Measurements from ENCODE around the gene PTPRE. TPM values are rescaled to one million over a fixed set of nuclear protein-coding genes. Genes with fewer than 3 reads are reported as not detected.

Gene PTPRE
- total RNA-seq, 1 experiment from 2014 or later: 12.3 TPM

DNA sequence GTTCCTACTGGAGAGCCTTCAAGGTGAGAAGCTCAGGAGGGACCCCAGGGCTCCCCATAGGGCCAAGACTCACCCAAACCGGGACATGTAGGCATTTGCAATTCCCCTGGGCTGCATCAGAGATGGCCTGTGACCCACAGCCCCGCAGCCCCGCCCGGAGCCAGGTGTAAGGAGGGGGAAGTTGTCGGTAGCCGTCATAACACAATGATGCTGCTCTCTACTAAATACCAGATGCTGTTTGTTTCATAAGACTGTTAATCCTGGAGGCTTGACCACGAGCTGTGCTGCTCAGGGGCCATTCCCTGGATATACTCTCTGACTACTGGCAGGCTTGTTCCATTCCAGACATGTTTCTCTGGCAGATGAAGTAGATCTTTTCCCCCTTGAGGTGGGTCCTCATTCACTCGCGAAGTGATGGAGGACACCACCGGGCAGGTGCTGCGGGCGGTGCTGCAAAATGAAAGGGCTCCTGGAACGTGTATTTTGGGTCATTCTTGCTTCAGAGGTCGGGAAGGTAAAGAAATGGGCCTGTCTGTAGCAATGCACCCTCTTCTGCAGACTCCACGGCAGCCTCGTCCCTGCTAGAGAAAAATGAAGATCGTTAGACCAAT is 158.2 kb downstream of the PTPRE start:
- no TSS peak for BruUV-seq (replicated peaks)
- Histone ChIP-seq H4K20me1 (ENCODE audit: insufficient read depth) (no peaks in the 10 kb centered on the region), H3K27ac (ENCODE audit: low read depth, low read length) (no peak overlapping the region), H2AFZ (ENCODE audit: low read depth, low read length, poor library complexity, severe bottlenecking) (no peak overlapping the region), H3K9ac (ENCODE audit: low read length) (no peak overlapping the region), H3K4me1 (ENCODE audit: control insufficient read depth in 1 of 2, insufficient read depth in 2 of 2, low read length in 2 of 2) (peaks cover 0 to 6% of the 10 kb centered on the region in 2 experiments; a peak in 1 of 4 replicates), H3K4me2 (ENCODE audit: low read length) (no peak overlapping the region), H3K79me2 (ENCODE audit: insufficient read depth, low read length) (no peaks in the 10 kb centered on the region), H3K36me3 (ENCODE audit: control insufficient read depth in 1 of 2, insufficient read depth in 2 of 2, low read length in 2 of 2) (no peaks in the 10 kb centered on the region; a peak in 1 of 4 replicates), H3K9me2 (ENCODE audit: insufficient read depth) (no peaks in the 10 kb centered on the region), H3K4me3 (replicated peaks in 1 of 2; ENCODE audit: low read depth in 1 of 2, low read length in 2 of 2) (no peak overlapping the region), H3K27me3 (ENCODE audit: insufficient read depth, low read length) (no peaks in the 10 kb centered on the region), H3K9me3 (ENCODE audit: control insufficient read depth in 1 of 2, insufficient read depth in 1 of 2, low read depth in 1 of 2, low read length in 2 of 2) (no peaks in the 10 kb centered on the region)
- TF ChIP-seq, protein P1, sequence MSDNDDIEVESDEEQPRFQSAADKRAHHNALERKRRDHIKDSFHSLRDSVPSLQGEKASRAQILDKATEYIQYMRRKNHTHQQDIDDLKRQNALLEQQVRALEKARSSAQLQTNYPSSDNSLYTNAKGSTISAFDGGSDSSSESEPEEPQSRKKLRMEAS (IDR thresholded peaks at IDR 0.05): no peak
- TF ChIP-seq, protein P2, sequence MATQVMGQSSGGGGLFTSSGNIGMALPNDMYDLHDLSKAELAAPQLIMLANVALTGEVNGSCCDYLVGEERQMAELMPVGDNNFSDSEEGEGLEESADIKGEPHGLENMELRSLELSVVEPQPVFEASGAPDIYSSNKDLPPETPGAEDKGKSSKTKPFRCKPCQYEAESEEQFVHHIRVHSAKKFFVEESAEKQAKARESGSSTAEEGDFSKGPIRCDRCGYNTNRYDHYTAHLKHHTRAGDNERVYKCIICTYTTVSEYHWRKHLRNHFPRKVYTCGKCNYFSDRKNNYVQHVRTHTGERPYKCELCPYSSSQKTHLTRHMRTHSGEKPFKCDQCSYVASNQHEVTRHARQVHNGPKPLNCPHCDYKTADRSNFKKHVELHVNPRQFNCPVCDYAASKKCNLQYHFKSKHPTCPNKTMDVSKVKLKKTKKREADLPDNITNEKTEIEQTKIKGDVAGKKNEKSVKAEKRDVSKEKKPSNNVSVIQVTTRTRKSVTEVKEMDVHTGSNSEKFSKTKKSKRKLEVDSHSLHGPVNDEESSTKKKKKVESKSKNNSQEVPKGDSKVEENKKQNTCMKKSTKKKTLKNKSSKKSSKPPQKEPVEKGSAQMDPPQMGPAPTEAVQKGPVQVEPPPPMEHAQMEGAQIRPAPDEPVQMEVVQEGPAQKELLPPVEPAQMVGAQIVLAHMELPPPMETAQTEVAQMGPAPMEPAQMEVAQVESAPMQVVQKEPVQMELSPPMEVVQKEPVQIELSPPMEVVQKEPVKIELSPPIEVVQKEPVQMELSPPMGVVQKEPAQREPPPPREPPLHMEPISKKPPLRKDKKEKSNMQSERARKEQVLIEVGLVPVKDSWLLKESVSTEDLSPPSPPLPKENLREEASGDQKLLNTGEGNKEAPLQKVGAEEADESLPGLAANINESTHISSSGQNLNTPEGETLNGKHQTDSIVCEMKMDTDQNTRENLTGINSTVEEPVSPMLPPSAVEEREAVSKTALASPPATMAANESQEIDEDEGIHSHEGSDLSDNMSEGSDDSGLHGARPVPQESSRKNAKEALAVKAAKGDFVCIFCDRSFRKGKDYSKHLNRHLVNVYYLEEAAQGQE (IDR thresholded peaks at IDR 0.05; ENCODE audit: low read depth): no peak
- TF ChIP-seq ZFX (IDR thresholded peaks at IDR 0.05) (no peak), SP1 (IDR thresholded peaks at IDR 0.05; ENCODE audit: low read depth) (no peak), SIN3A (IDR thresholded peaks at IDR 0.05; ENCODE audit: low read depth) (no peak)
- ChIA-PET CTCF (interaction anchor here (1.7 kb wide), 1 partner anchor 158 kb away, joined by 4 read pairs; the partner anchor contains the start of gene PTPRE), RAD21 (ENCODE audit: low non-redundant PET in 1 of 2, low total read pairs in 2 of 2, uncharacterized antibody in 2 of 2, unreplicated experiment in 2 of 2) (no interaction called here), POLR2A (no interaction called here)
- intact Hi-C loops (cut with micrococcal nuclease): loop anchor here (5.0 kb wide), 1 partner anchor 573 kb away; no protein-coding TSS in a partner anchor
- DNase-seq (ENCODE audit: low read depth, low spot score) (no peak), ATAC-seq (no peak)

Data from HCT116 (cell line).